ENCODE data around the gene MMP12. TPM values are rescaled to one million over a fixed set of nuclear protein-coding genes. Genes with fewer than 3 reads are reported as not detected.

The MMP12 gene
- polyA plus RNA-seq, 1 donor from 2014 or later: not detected

GRCh38 chr11:102829316-102830000, 45.3 kb downstream of the MMP12 start:
- Histone ChIP-seq H3K27me3 (ENCODE audit: insufficient read depth, low read depth, low read length) (no peaks in the 10 kb centered on the region), H3K9ac (ENCODE audit: low read length) (no peak overlapping the region), H2AFZ (ENCODE audit: low read depth, low read length) (no peak overlapping the region), H3K4me2 (ENCODE audit: low read length) (no peak overlapping the region), H4K20me1 (ENCODE audit: insufficient read depth) (no peaks in the 10 kb centered on the region), H3K9me2 (ENCODE audit: insufficient read depth, low read length) (no peaks in the 10 kb centered on the region), H3K27ac (ENCODE audit: low read length) (no peak overlapping the region), H3K36me3 (ENCODE audit: insufficient read depth, low read length) (no peaks in the 10 kb centered on the region), H3K4me3 (ENCODE audit: low read length) (no peak overlapping the region), H3K79me2 (replicated peaks; ENCODE audit: insufficient read depth, low read length) (no peaks in the 10 kb centered on the region), H3K9me3 (ENCODE audit: low read length) (no peaks in the 10 kb centered on the region), H3F3A (ENCODE audit: insufficient read depth, low read length, poor library complexity, severe bottlenecking) (no peaks in the 10 kb centered on the region)
- no peak for TF ChIP-seq CTCF (IDR thresholded peaks at IDR 0.05; ENCODE audit: poor library complexity, severe bottlenecking)
- TF ChIP-seq POLR2AphosphoS5 (IDR thresholded peaks at IDR 0.05): no peak
- no peak for TF ChIP-seq TAF1 (IDR thresholded peaks at IDR 0.05; ENCODE audit: low read depth)
- TF ChIP-seq MXI1 (conservative IDR thresholded peaks at IDR 0.05; ENCODE audit: poor library complexity, severe bottlenecking): no peak

GRCh38 chr11:102824556-102824955, 50.2 kb downstream of the MMP12 start:
- H3F3A ChIP-seq (ENCODE audit: insufficient read depth, low read length, poor library complexity, severe bottlenecking): no peaks in the 10 kb centered on the region
- H2AFZ ChIP-seq (ENCODE audit: low read depth, low read length): no peak overlapping the region
- TF ChIP-seq CTCF (IDR thresholded peaks at IDR 0.05; ENCODE audit: poor library complexity, severe bottlenecking) (no peak), REST (IDR thresholded peaks at IDR 0.05; ENCODE audit: borderline replicate concordance) (no peak), MXI1 (conservative IDR thresholded peaks at IDR 0.05; ENCODE audit: poor library complexity, severe bottlenecking) (no peak), POLR2AphosphoS5 (IDR thresholded peaks at IDR 0.05) (no peak), EZH2 (IDR thresholded peaks at IDR 0.05; ENCODE audit: borderline replicate concordance, insufficient read depth, low read length, poor library complexity, severe bottlenecking) (no peak), SMC3 (conservative IDR thresholded peaks at IDR 0.05; ENCODE audit: poor library complexity) (no peak), TAF1 (IDR thresholded peaks at IDR 0.05; ENCODE audit: low read depth) (no peak), RAD21 (conservative IDR thresholded peaks at IDR 0.05) (no peak), EP300 (conservative IDR thresholded peaks at IDR 0.05; ENCODE audit: poor library complexity, severe bottlenecking) (no peak)
- H3K9me2 ChIP-seq (ENCODE audit: insufficient read depth, low read length): no peaks in the 10 kb centered on the region
- H4K20me1 ChIP-seq (ENCODE audit: insufficient read depth): no peaks in the 10 kb centered on the region
- no peak overlapping the region for H3K4me3 ChIP-seq (ENCODE audit: low read length)
- H3K36me3 ChIP-seq (ENCODE audit: insufficient read depth, low read length): no peaks in the 10 kb centered on the region
- H3K4me2 ChIP-seq (ENCODE audit: low read length): no peak overlapping the region
- no peak overlapping the region for H3K27ac ChIP-seq (ENCODE audit: low read length)
- H3K27me3 ChIP-seq (ENCODE audit: insufficient read depth, low read depth, low read length): no peaks in the 10 kb centered on the region
- H3K9ac ChIP-seq (ENCODE audit: low read length): no peak overlapping the region
- H3K79me2 ChIP-seq (replicated peaks; ENCODE audit: insufficient read depth, low read length): no peaks in the 10 kb centered on the region
- H3K9me3 ChIP-seq (ENCODE audit: low read length): no peaks in the 10 kb centered on the region
